HL-60 (cell line): ENCODE measurements around the gene L3MBTL2.

ENCODE experiments used
- CTCF ChIP-seq: IDR thresholded peaks from one replicate; pipeline ENCODE4 v1.5.1; 2011; ENCODE audit warnings: low read length, control low read depth, inconsistent platforms; ENCODE audit not compliant: insufficient read depth
- SPI1 ChIP-seq: IDR thresholded peaks from 2 replicates; pipeline ENCODE4 v1.6.1; 2012; ENCODE audit warnings: low read depth, mild to moderate bottlenecking, borderline replicate concordance

GRCh38 chr22:41262250-41262765, 57.2 kb downstream of the L3MBTL2 start:
- TF ChIP-seq SPI1 (no peak), CTCF (no peak)
